HEK293 (cell line): ENCODE measurements around the gene PNMA6F.

Source experiments
- CTCF ChIA-PET: fragments of 350-600 bp; formaldehyde crosslinking; extraction: SDS; loops from one replicate; lab custom pipeline; 2021; ENCODE audit warnings: antibody characterized with exemption; lab: Yijun Ruan, JAX
- POLR2A ChIA-PET: fragments of 300-600 bp; formaldehyde crosslinking; extraction: SDS; loops from one replicate; lab custom pipeline; 2020; ENCODE audit warnings: antibody characterized with exemption, inconsistent platforms; lab: Yijun Ruan, JAX
- H3K27ac ChIP-seq: fragments of 200-500 bp; sonication (Bioruptor generic); 2 replicates; pipeline ENCODE4 v1.5.1; 2014; ENCODE audit warnings: low read depth, low read length, control low read depth, inconsistent platforms; ENCODE audit errors: extremely low read depth
- H3K36me3 ChIP-seq, 2 experiments: fragments of 200-500 bp in 1 of 2; sonication (Bioruptor generic) in 1 of 2; 1 replicate in 1 of 2; 2 replicates in 1 of 2; pipeline ENCODE4 v1.5.1; 2014 to 2017; ENCODE audit warnings: inconsistent platforms in 2 of 2, low read length in 2 of 2; ENCODE audit not compliant: control insufficient read depth in 2 of 2, insufficient read depth in 1 of 2
- H3K4me1 ChIP-seq: fragments of 200-500 bp; sonication (Bioruptor generic); 2 replicates; pipeline ENCODE4 v1.5.1; 2014; ENCODE audit warnings: mild to moderate bottlenecking, low read length, inconsistent platforms; ENCODE audit not compliant: control insufficient read depth, insufficient read depth
- H3K4me3 ChIP-seq: 2 replicates; pipeline ENCODE4 v1.5.1; 2011; ENCODE audit warnings: low read depth, mild to moderate bottlenecking, control low read depth, low read length, moderate library complexity
- H3K9me3 ChIP-seq: fragments of 200-500 bp; sonication (Bioruptor generic); 2 replicates; pipeline ENCODE4 v1.5.1; 2014; ENCODE audit warnings: low read depth, low read length, inconsistent platforms; ENCODE audit not compliant: control insufficient read depth, insufficient read depth
- ELK4 ChIP-seq: IDR thresholded peaks from 2 replicates; pipeline ENCODE4 v1.6.1; 2011; ENCODE audit warnings: mild to moderate bottlenecking, low read depth, low read length, borderline replicate concordance
- RBAK ChIP-seq: fragments of 450-650 bp; formaldehyde crosslinking; IDR thresholded peaks from 2 replicates; pipeline ENCODE4 v1.5.1; 2016; ENCODE audit warnings: missing biosample characterization, missing genetic modification characterization
- SP2 ChIP-seq: fragments of 450-650 bp; formaldehyde crosslinking; IDR thresholded peaks from 2 replicates; pipeline ENCODE4 v1.5.1; 2016; ENCODE audit warnings: missing biosample characterization, missing genetic modification characterization
- ZFP69B ChIP-seq: fragments of 450-650 bp; formaldehyde crosslinking; IDR thresholded peaks from 2 replicates; pipeline ENCODE4 v1.5.1; 2016; ENCODE audit warnings: missing biosample characterization, missing genetic modification characterization
- ZNF10 ChIP-seq: fragments of 450-650 bp; formaldehyde crosslinking; IDR thresholded peaks from 2 replicates; pipeline ENCODE4 v1.5.1; 2017; ENCODE audit warnings: missing biosample characterization, missing genetic modification characterization
- ZNF121 ChIP-seq: fragments of 450-650 bp; formaldehyde crosslinking; IDR thresholded peaks from 2 replicates; pipeline ENCODE4 v1.5.1; 2016; ENCODE audit warnings: missing biosample characterization, missing genetic modification characterization
- ZNF133 ChIP-seq: fragments of 450-650 bp; formaldehyde crosslinking; IDR thresholded peaks from 2 replicates; pipeline ENCODE4 v1.5.1; 2016; ENCODE audit warnings: missing biosample characterization, missing genetic modification characterization
- ZNF140 ChIP-seq: fragments of 450-650 bp; formaldehyde crosslinking; IDR thresholded peaks from 2 replicates; pipeline ENCODE4 v1.5.1; 2016; ENCODE audit warnings: missing biosample characterization, missing genetic modification characterization
- ZNF223 ChIP-seq: fragments of 450-650 bp; formaldehyde crosslinking; IDR thresholded peaks from 2 replicates; pipeline ENCODE4 v1.5.1; 2016; ENCODE audit warnings: missing biosample characterization, missing genetic modification characterization
- ZNF23 ChIP-seq: fragments of 450-650 bp; formaldehyde crosslinking; IDR thresholded peaks from 2 replicates; pipeline ENCODE4 v1.5.1; 2016; ENCODE audit warnings: missing biosample characterization, missing genetic modification characterization, borderline replicate concordance
- ZNF302 ChIP-seq: fragments of 450-650 bp; formaldehyde crosslinking; IDR thresholded peaks from 2 replicates; pipeline ENCODE4 v1.5.1; 2016; ENCODE audit warnings: missing biosample characterization, missing genetic modification characterization, low read depth
- ZNF335 ChIP-seq: fragments of 450-650 bp; formaldehyde crosslinking; conservative IDR thresholded peaks from 2 replicates; pipeline ENCODE4 v1.5.1; 2016; ENCODE audit warnings: missing biosample characterization, missing genetic modification characterization
- ZNF366 ChIP-seq: fragments of 450-650 bp; formaldehyde crosslinking; conservative IDR thresholded peaks from 2 replicates; pipeline ENCODE4 v1.5.1; 2016; ENCODE audit warnings: missing biosample characterization, missing genetic modification characterization
- ZNF391 ChIP-seq: fragments of 450-650 bp; formaldehyde crosslinking; IDR thresholded peaks from 2 replicates; pipeline ENCODE4 v1.5.1; 2016; ENCODE audit warnings: low read depth, missing biosample characterization, missing genetic modification characterization, borderline replicate concordance
- ZNF416 ChIP-seq: fragments of 450-650 bp; formaldehyde crosslinking; IDR thresholded peaks from 2 replicates; pipeline ENCODE4 v1.5.1; 2016; ENCODE audit warnings: missing biosample characterization, missing genetic modification characterization
- ZNF510 ChIP-seq: fragments of 450-650 bp; formaldehyde crosslinking; IDR thresholded peaks from 2 replicates; pipeline ENCODE4 v1.5.1; 2018; ENCODE audit warnings: mild to moderate bottlenecking, missing genetic modification characterization, missing biosample characterization; ENCODE audit not compliant: insufficient replicate concordance
- ZNF529 ChIP-seq: fragments of 450-650 bp; formaldehyde crosslinking; IDR thresholded peaks from 2 replicates; pipeline ENCODE4 v1.5.1; 2017; ENCODE audit warnings: missing genetic modification characterization, missing biosample characterization; ENCODE audit not compliant: insufficient replicate concordance
- ZNF571 ChIP-seq: fragments of 450-650 bp; formaldehyde crosslinking; IDR thresholded peaks from 2 replicates; pipeline ENCODE4 v1.5.0; 2017; ENCODE audit warnings: missing biosample characterization, missing genetic modification characterization
- ZNF596 ChIP-seq: fragments of 450-650 bp; IDR thresholded peaks from 2 replicates; pipeline ENCODE4 v1.5.0; 2018; ENCODE audit warnings: missing biosample characterization, mild to moderate bottlenecking, missing genetic modification characterization, moderate library complexity
- ZNF629 ChIP-seq: fragments of 450-650 bp; formaldehyde crosslinking; IDR thresholded peaks from 2 replicates; pipeline ENCODE4 v1.5.1; 2017; ENCODE audit warnings: missing biosample characterization, missing genetic modification characterization
- ZNF791 ChIP-seq: fragments of 450-650 bp; formaldehyde crosslinking; IDR thresholded peaks from 2 replicates; pipeline ENCODE4 v1.5.1; 2016; ENCODE audit warnings: missing biosample characterization, missing genetic modification characterization
- TF ChIP-seq, protein P1 (sequence below): fragments of 450-650 bp; formaldehyde crosslinking; IDR thresholded peaks from 2 replicates; pipeline ENCODE4 v1.5.1; 2016; ENCODE audit warnings: missing biosample characterization, missing genetic modification characterization

Gene PNMA6F

GRCh38 chrX:153349952-153350351 lies 28.4 kb upstream of the PNMA6F start (continued):
- TF ChIP-seq, protein P1, sequence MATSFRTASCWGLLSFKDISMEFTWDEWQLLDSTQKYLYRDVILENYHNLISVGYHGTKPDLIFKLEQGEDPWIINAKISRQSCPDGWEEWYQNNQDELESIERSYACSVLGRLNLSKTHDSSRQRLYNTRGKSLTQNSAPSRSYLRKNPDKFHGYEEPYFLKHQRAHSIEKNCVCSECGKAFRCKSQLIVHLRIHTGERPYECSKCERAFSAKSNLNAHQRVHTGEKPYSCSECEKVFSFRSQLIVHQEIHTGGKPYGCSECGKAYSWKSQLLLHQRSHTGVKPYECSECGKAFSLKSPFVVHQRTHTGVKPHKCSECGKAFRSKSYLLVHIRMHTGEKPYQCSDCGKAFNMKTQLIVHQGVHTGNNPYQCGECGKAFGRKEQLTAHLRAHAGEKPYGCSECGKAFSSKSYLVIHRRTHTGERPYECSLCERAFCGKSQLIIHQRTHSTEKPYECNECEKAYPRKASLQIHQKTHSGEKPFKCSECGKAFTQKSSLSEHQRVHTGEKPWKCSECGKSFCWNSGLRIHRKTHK (tag by site-specific recombination), result no peak
- TF ChIP-seq ZNF571 (no peak), ZNF10 (tag by site-specific recombination) (no peak)

GRCh38 chrX:153348421-153348820 lies 26.9 kb upstream of the PNMA6F start:
- Histone ChIP-seq H3K4me1 (no peaks in the 10 kb centered on the region), H3K27ac (no peak overlapping the region), H3K4me3 (no peak overlapping the region), H3K9me3 (no peaks in the 10 kb centered on the region), H3K36me3 (peaks cover 3 to 77% of the 10 kb centered on the region in 2 experiments; a peak in 2 of 3 replicates)
- TF ChIP-seq ZNF366, result no peak
- TF ChIP-seq ZNF133 (tag by site-specific recombination), result no peak
- TF ChIP-seq ZNF629 (tag by site-specific recombination), result no peak
- no peak for TF ChIP-seq ZNF121 (tag by site-specific recombination)
- TF ChIP-seq RBAK (tag by site-specific recombination), result no peak
- no peak for TF ChIP-seq ZNF140 (tag by site-specific recombination)
- no peak for TF ChIP-seq ZNF510 (tag by site-specific recombination)
- no peak for TF ChIP-seq ZNF529 (tag by site-specific recombination)
- no peak for TF ChIP-seq ZNF596
- no peak for TF ChIP-seq ZNF791 (tag by site-specific recombination)
- TF ChIP-seq ZNF223, result no peak
- TF ChIP-seq ELK4, result no peak
- ChIA-PET POLR2A (no interaction called here), CTCF (no interaction called here)

DNA sequence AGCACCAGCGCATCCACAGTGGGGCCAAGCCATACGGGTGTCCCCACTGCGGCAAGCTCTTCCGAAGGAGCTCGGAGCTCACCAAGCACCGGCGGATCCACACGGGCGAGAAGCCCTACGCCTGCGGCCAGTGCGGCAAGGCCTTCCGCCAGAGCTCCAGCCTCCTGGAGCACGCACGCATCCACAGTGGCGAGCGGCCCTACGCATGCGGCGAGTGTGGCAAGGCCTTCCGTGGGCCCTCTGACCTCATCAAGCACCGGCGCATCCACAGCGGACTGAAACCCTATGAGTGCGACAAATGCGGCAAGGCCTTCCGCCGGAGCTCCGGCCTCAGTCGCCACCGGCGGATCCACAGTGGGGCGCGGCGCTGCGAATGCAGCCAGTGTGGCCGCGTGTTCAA lies 26.0 kb upstream of the PNMA6F start:
- no peaks in the 10 kb centered on the region for H3K4me1 ChIP-seq
- no peak overlapping the region for H3K27ac ChIP-seq
- TF ChIP-seq ZFP69B (tag by site-specific recombination), result no peak
- no peak for TF ChIP-seq ZNF335 (tag by site-specific recombination)
- H3K4me3 ChIP-seq, result no peak overlapping the region
- peaks cover 3 to 84% of the 10 kb centered on the region in 2 experiments; a peak in 2 of 3 replicates for H3K36me3 ChIP-seq
- no peaks in the 10 kb centered on the region for H3K9me3 ChIP-seq
- ChIA-PET POLR2A (no interaction called here), CTCF (no interaction called here)

- TF ChIP-seq SP2 (tag by site-specific recombination) (no peak), ZNF23 (no peak), ZNF391 (tag by site-specific recombination) (no peak), ZNF416 (tag by site-specific recombination) (no peak), ZNF302 (tag by site-specific recombination) (no peak)
- Histone ChIP-seq H3K27ac (no peak overlapping the region), H3K9me3 (no peaks in the 10 kb centered on the region), H3K4me1 (no peaks in the 10 kb centered on the region), H3K36me3 (peaks cover 9 to 83% of the 10 kb centered on the region in 2 experiments; a peak in 2 of 3 replicates), H3K4me3 (no peak overlapping the region)
- POLR2A ChIA-PET, result no interaction called here
- CTCF ChIA-PET, result no interaction called here
Observed at GRCh38 chrX:153343674-153344073, 22.1 kb upstream of the PNMA6F start.
